ENCODE results near the gene ZNF679. TPM values are rescaled to one million over a fixed set of nuclear protein-coding genes. Genes with fewer than 3 reads are reported as not detected.

The ZNF679 gene
- total RNA-seq, 1 experiment from 2014 or later = not detected

GRCh38 chr7:64183827-64184372 is 44.4 kb upstream of the ZNF679 start:
- no peak for TF ChIP-seq TCF7L2 (IDR thresholded peaks at IDR 0.05; ENCODE audit: low read depth, low read length)
- TF ChIP-seq SIN3A (IDR thresholded peaks at IDR 0.05; ENCODE audit: borderline replicate concordance, insufficient read depth, low read depth, low read length) = no peak
- TF ChIP-seq REST (IDR thresholded peaks at IDR 0.05; ENCODE audit: insufficient read depth in 1 of 2, low read depth in 2 of 2, low read length in 1 of 2) = no peak
- TF ChIP-seq POLR2AphosphoS5 (IDR thresholded peaks at IDR 0.05; ENCODE audit: low read depth, low read length) = no peak
- no peak for TF ChIP-seq CTCF (IDR thresholded peaks at IDR 0.05)
- Histone ChIP-seq H3K4me3 (ENCODE audit: low read depth in 2 of 2, low read length in 2 of 2) (no peak overlapping the region), H3K36me3 (ENCODE audit: control insufficient read depth, insufficient read depth, low read length) (no peaks in the 10 kb centered on the region), H3K9me3 (ENCODE audit: control insufficient read depth, insufficient read depth, low read depth, low read length) (0 out of 2 replicates have a peak, but pooled peaks cover 2% of the 10 kb centered on the region), H3K27ac (ENCODE audit: low read length) (no peak overlapping the region), H3K27me3 (ENCODE audit: control insufficient read depth, insufficient read depth, low read length) (no peaks in the 10 kb centered on the region), H3K4me1 (ENCODE audit: control insufficient read depth, insufficient read depth, low read length) (no peaks in the 10 kb centered on the region)
- DNase-seq (ENCODE audit: low read depth, low spot score) (no peak), ATAC-seq (no peak)
- POLR2A ChIA-PET = no interaction called here
- intact Hi-C loops (cut with micrococcal nuclease; ENCODE audit: unreplicated experiment) (no loop called here), in situ Hi-C loops (cut with HindIII; ENCODE audit: low pct_unique_long_range_greater_than_20kb, low sequenced_read_pairs) (no loop called here)
- no TSS peak for BruUV-seq (replicated peaks)
- CTCF ChIA-PET = no interaction called here

DNA sequence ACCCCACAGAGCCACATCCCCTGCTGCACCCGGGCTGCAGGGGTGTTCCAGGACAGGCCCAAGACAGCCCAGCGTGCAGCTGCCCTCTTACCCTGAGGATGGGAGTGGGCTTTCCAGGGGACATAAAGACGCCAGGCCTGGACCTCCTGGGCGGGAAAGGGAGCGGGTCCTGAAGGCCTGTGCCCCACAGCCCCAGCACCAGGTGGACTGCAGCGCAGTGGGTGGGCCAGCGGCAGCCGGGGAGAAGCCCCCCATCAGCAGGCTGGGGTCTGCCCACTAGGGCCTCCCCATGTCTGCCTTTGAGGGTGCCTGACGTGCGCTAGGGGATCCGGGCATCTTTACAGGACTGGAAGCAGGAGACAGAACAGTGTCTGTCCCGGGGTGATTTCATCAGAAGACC is 43.9 kb upstream of the ZNF679 start:
- CTCF ChIA-PET = no interaction called here

More for the DNA sequence above, 43.9 kb upstream of the ZNF679 start:
- intact Hi-C loops (cut with micrococcal nuclease; ENCODE audit: unreplicated experiment) (no loop called here), in situ Hi-C loops (cut with HindIII; ENCODE audit: low pct_unique_long_range_greater_than_20kb, low sequenced_read_pairs) (no loop called here)
- no TSS peak for BruUV-seq (replicated peaks)
- no peak for DNase-seq (ENCODE audit: low read depth, low spot score)
- no peaks in the 10 kb centered on the region for H3K36me3 ChIP-seq (ENCODE audit: control insufficient read depth, insufficient read depth, low read length)
- H3K4me1 ChIP-seq (ENCODE audit: control insufficient read depth, insufficient read depth, low read length) = no peaks in the 10 kb centered on the region
- no peak for ATAC-seq
- no peak for TF ChIP-seq SIN3A (IDR thresholded peaks at IDR 0.05; ENCODE audit: borderline replicate concordance, insufficient read depth, low read depth, low read length)
- TF ChIP-seq TCF7L2 (IDR thresholded peaks at IDR 0.05; ENCODE audit: low read depth, low read length) = no peak
- TF ChIP-seq CTCF (IDR thresholded peaks at IDR 0.05) = no peak
- TF ChIP-seq POLR2AphosphoS5 (IDR thresholded peaks at IDR 0.05; ENCODE audit: low read depth, low read length) = no peak
- no peak for TF ChIP-seq REST (IDR thresholded peaks at IDR 0.05; ENCODE audit: insufficient read depth in 1 of 2, low read depth in 2 of 2, low read length in 1 of 2)
- H3K9me3 ChIP-seq (ENCODE audit: control insufficient read depth, insufficient read depth, low read depth, low read length) = 0 out of 2 replicates have a peak, but pooled peaks cover 5% of the 10 kb centered on the region
- no peak overlapping the region for H3K4me3 ChIP-seq (ENCODE audit: low read depth in 2 of 2, low read length in 2 of 2)
- POLR2A ChIA-PET = no interaction called here
- no peaks in the 10 kb centered on the region for H3K27me3 ChIP-seq (ENCODE audit: control insufficient read depth, insufficient read depth, low read length)
- no peak overlapping the region for H3K27ac ChIP-seq (ENCODE audit: low read length)

Data from Panc1 (cell line).